Measurements from ENCODE around the gene NUDT5. TPM values are rescaled to one million over a fixed set of nuclear protein-coding genes. Genes with fewer than 3 reads are reported as not detected.

NUDT5 gene
- total and polyA plus RNA-seq, 2 donors (not counting 1 experiment from before 2014, with no cell fraction given) = 25.9 to 39.9 TPM

- Mint-ChIP-seq H3K4me3 (no peak overlapping the region), H3K9me3 (ENCODE audit: insufficient read depth) (no peaks in the 10 kb centered on the region), H3K27ac (no peak overlapping the region), H3K4me1 (no peaks in the 10 kb centered on the region), H3K27me3 (no peaks in the 10 kb centered on the region)
- Histone ChIP-seq H3K36me3 (replicated peaks in 1 of 2; ENCODE audit: control extremely low read depth in 1 of 2, control insufficient read depth in 1 of 2, extremely low read depth in 1 of 2, insufficient read depth in 2 of 2, low read length in 1 of 2) (peaks cover 14 to 63% of the 10 kb centered on the region in 2 experiments), H3K4me2 (replicated peaks; ENCODE audit: low read depth, low read length, poor library complexity, severe bottlenecking) (no peak overlapping the region), H4K20me1 (ENCODE audit: control insufficient read depth, insufficient read depth, low read length, poor library complexity, severe bottlenecking) (no peaks in the 10 kb centered on the region), H3K4me3 (ENCODE audit: control extremely low read depth in 1 of 5, extremely low read depth in 1 of 5, insufficient read depth in 1 of 5, low read depth in 2 of 5, low read length in 4 of 5) (no peak overlapping the region), H3K27ac (ENCODE audit: low read length in 2 of 2) (no peak overlapping the region), H3K27me3 (replicated peaks in 1 of 4; ENCODE audit: control extremely low read depth in 1 of 4, control insufficient read depth in 3 of 4, insufficient read depth in 4 of 4, low read length in 3 of 4) (no peaks in the 10 kb centered on the region), H3K9ac (ENCODE audit: low read length) (no peak overlapping the region), H3K79me2 (ENCODE audit: control insufficient read depth, insufficient read depth, low read length) (no peaks in the 10 kb centered on the region), H3K9me3 (ENCODE audit: control extremely low read depth in 1 of 3, control insufficient read depth in 2 of 3, insufficient read depth in 1 of 3, low read length in 2 of 3) (no peaks in the 10 kb centered on the region), H2AFZ (ENCODE audit: insufficient read depth, low read depth, low read length, poor library complexity, severe bottlenecking) (no peak overlapping the region), H3K4me1 (ENCODE audit: control insufficient read depth in 2 of 2, insufficient read depth in 2 of 2, low read length in 2 of 2) (no peaks in the 10 kb centered on the region)
- ChIA-PET CTCF (no interaction called here), POLR2A (no interaction called here)
- DNase-seq (no peak), ATAC-seq (ENCODE audit: low read depth) (no peak)
- TF ChIP-seq CTCF (IDR thresholded peaks at IDR 0.05) (no peak), EZH2 (IDR thresholded peaks at IDR 0.05; ENCODE audit: borderline replicate concordance, insufficient read depth, low read depth, low read length, poor library complexity, severe bottlenecking) (no peak)
- intact Hi-C loops (cut with micrococcal nuclease) = no loop called here
- 100% methylated on average over 5 of the region's 6 CpGs for WGBS (ENCODE audit: insufficient coverage)
These were observed 29.5 kb downstream of the NUDT5 start for GRCh38 chr10:12165999-12166775.

GRCh38 chr10:12165036-12165435, 30.7 kb downstream of the NUDT5 start:
- Histone ChIP-seq H3K79me2 (ENCODE audit: control insufficient read depth, insufficient read depth, low read length) (no peaks in the 10 kb centered on the region), H3K36me3 (replicated peaks in 1 of 2; ENCODE audit: control extremely low read depth in 1 of 2, control insufficient read depth in 1 of 2, extremely low read depth in 1 of 2, insufficient read depth in 2 of 2, low read length in 1 of 2) (peaks cover 12 to 59% of the 10 kb centered on the region in 2 experiments), H3K27me3 (replicated peaks in 1 of 4; ENCODE audit: control extremely low read depth in 1 of 4, control insufficient read depth in 3 of 4, insufficient read depth in 4 of 4, low read length in 3 of 4) (no peaks in the 10 kb centered on the region), H3K9me3 (ENCODE audit: control extremely low read depth in 1 of 3, control insufficient read depth in 2 of 3, insufficient read depth in 1 of 3, low read length in 2 of 3) (no peaks in the 10 kb centered on the region), H2AFZ (ENCODE audit: insufficient read depth, low read depth, low read length, poor library complexity, severe bottlenecking) (no peak overlapping the region), H3K4me2 (replicated peaks; ENCODE audit: low read depth, low read length, poor library complexity, severe bottlenecking) (no peak overlapping the region), H3K4me3 (ENCODE audit: control extremely low read depth in 1 of 5, extremely low read depth in 1 of 5, insufficient read depth in 1 of 5, low read depth in 2 of 5, low read length in 4 of 5) (no peak overlapping the region), H3K27ac (ENCODE audit: low read length in 2 of 2) (no peak overlapping the region), H3K4me1 (ENCODE audit: control insufficient read depth in 2 of 2, insufficient read depth in 2 of 2, low read length in 2 of 2) (no peaks in the 10 kb centered on the region), H4K20me1 (ENCODE audit: control insufficient read depth, insufficient read depth, low read length, poor library complexity, severe bottlenecking) (no peaks in the 10 kb centered on the region), H3K9ac (ENCODE audit: low read length) (no peak overlapping the region)
- TF ChIP-seq CTCF (IDR thresholded peaks at IDR 0.05) (no peak), EZH2 (IDR thresholded peaks at IDR 0.05; ENCODE audit: borderline replicate concordance, insufficient read depth, low read depth, low read length, poor library complexity, severe bottlenecking) (no peak)
- 88% methylated on average over 1 of the region's 3 CpGs for WGBS (ENCODE audit: insufficient coverage)
- intact Hi-C loops (cut with micrococcal nuclease) = no loop called here
- no peaks in the 10 kb centered on the region for H3K27me3 Mint-ChIP-seq
- no peak overlapping the region for H3K27ac Mint-ChIP-seq
- no peaks in the 10 kb centered on the region for H3K4me1 Mint-ChIP-seq
- POLR2A ChIA-PET = no interaction called here
- CTCF ChIA-PET = no interaction called here
- ATAC-seq (ENCODE audit: low read depth) (no peak), DNase-seq (no peak)
- H3K4me3 Mint-ChIP-seq = no peak overlapping the region
- H3K9me3 Mint-ChIP-seq (ENCODE audit: insufficient read depth) = no peaks in the 10 kb centered on the region
